ENCODE data around the gene ETS1. TPM values are rescaled to one million over a fixed set of nuclear protein-coding genes. Genes with fewer than 3 reads are reported as not detected.

Gene ETS1
- total RNA-seq, 1 experiment from 2014 or later = 29.9 TPM

DNA sequence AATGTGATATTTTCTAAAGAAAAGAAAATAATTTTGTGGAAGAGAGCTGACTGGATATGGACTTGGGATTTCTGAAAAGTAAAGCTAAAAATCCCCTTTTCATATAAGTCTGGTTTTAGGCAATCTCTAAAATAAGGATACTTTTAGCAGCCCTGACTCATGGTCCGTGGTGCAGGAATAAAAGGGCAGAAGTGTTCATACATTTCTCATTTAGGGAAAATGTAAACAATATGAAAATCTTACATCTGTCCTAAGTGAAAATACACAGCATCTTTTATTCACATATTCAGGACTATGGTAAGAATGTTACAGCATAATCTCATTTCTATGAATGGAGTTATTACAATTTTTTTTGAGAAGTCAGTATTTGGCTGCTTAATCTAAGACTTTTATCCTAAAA lies 735 bp upstream of the ETS1 start:
- Mint-ChIP-seq H3K36me3 (ENCODE audit: insufficient read depth in 1 of 3, low read depth in 3 of 3) (peaks cover 0 to 5% (median 2%) of the 10 kb centered on the region in 3 experiments; a peak in 5 of 7 replicates), H3K9me3 (peaks cover 0 to 4% of the 10 kb centered on the region in 2 experiments; a peak in 2 of 5 replicates), H3K27me3 (ENCODE audit: low read depth) (peaks cover 7% of the 10 kb centered on the region), H3K4me1 (peaks cover 62 to 66% of the 10 kb centered on the region in 2 experiments), H3K27ac (no peak overlapping the region), H3K4me3 (no peak overlapping the region)
- no peak overlapping the region for H3K9ac ChIP-seq (ENCODE audit: extremely low read depth, insufficient read length, low read length)
- H3K18ac ChIP-seq (ENCODE audit: insufficient read length, low read depth, low read length) = no peak overlapping the region
- H2BK15ac ChIP-seq (ENCODE audit: low read depth, low read length) = no peak overlapping the region
- no peak overlapping the region for H3K14ac ChIP-seq (ENCODE audit: insufficient read depth, low read length)
- no peaks in the 10 kb centered on the region for H3K79me1 ChIP-seq (ENCODE audit: insufficient read depth, low read depth, low read length, poor library complexity, severe bottlenecking)
- H4K91ac ChIP-seq (ENCODE audit: insufficient read length, low read depth, low read length) = no peak overlapping the region
- no peak overlapping the region for H4K5ac ChIP-seq (ENCODE audit: insufficient read length, low read depth, low read length)
- no peak overlapping the region for H3K4ac ChIP-seq (ENCODE audit: low read depth, low read length)
- no peak overlapping the region for H2BK5ac ChIP-seq (ENCODE audit: insufficient read length, low read length)
- peaks cover 9% of the 10 kb centered on the region for H3K23me2 ChIP-seq (ENCODE audit: insufficient read length, low read depth, low read length, poor library complexity, severe bottlenecking)
- H2AK5ac ChIP-seq (ENCODE audit: insufficient read length, low read length) = no peak overlapping the region
- H3K56ac ChIP-seq (ENCODE audit: insufficient read length, low read depth, low read length) = no peak overlapping the region
- no peak overlapping the region for H2AFZ ChIP-seq (ENCODE audit: low read length)
- H3K79me2 ChIP-seq (ENCODE audit: insufficient read depth, low read length) = peaks cover 2% of the 10 kb centered on the region; the same call in 1 of the 2 replicates
- no peak overlapping the region for H3K23ac ChIP-seq (ENCODE audit: insufficient read length, low read depth, low read length)
- H4K20me1 ChIP-seq (ENCODE audit: control insufficient read depth, insufficient read depth, insufficient read length) = no peaks in the 10 kb centered on the region
- no peak overlapping the region for H3T11ph ChIP-seq (ENCODE audit: low read length)
- H2BK20ac ChIP-seq (ENCODE audit: low read depth, low read length, poor library complexity, severe bottlenecking) = no peak overlapping the region
- WGBS (ENCODE audit: extremely low coverage, insufficient read length, low lambda C conversion rate) = no CpG with 5 or more reads among the region's 1 CpG
- H3K4me1 ChIP-seq (ENCODE audit: insufficient read depth, low read length) = peaks cover 16% of the 10 kb centered on the region; the same call in 1 of the 2 replicates
- TF ChIP-seq, protein P1, sequence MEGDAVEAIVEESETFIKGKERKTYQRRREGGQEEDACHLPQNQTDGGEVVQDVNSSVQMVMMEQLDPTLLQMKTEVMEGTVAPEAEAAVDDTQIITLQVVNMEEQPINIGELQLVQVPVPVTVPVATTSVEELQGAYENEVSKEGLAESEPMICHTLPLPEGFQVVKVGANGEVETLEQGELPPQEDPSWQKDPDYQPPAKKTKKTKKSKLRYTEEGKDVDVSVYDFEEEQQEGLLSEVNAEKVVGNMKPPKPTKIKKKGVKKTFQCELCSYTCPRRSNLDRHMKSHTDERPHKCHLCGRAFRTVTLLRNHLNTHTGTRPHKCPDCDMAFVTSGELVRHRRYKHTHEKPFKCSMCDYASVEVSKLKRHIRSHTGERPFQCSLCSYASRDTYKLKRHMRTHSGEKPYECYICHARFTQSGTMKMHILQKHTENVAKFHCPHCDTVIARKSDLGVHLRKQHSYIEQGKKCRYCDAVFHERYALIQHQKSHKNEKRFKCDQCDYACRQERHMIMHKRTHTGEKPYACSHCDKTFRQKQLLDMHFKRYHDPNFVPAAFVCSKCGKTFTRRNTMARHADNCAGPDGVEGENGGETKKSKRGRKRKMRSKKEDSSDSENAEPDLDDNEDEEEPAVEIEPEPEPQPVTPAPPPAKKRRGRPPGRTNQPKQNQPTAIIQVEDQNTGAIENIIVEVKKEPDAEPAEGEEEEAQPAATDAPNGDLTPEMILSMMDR (conservative IDR thresholded peaks at IDR 0.05) = no peak
- H2BK12ac ChIP-seq (ENCODE audit: insufficient read length, low read depth, low read length) = no peak overlapping the region
- H2BK120ac ChIP-seq (ENCODE audit: low read depth, low read length, poor library complexity, severe bottlenecking) = no peak overlapping the region
- no peaks in the 10 kb centered on the region for H3K27me3 ChIP-seq (ENCODE audit: insufficient read depth, low read length)
- H4K8ac ChIP-seq (replicated peaks; ENCODE audit: insufficient read length, low read depth, low read length) = no peak overlapping the region
- H3K9me3 ChIP-seq (ENCODE audit: control insufficient read depth, low read depth, low read length) = no peaks in the 10 kb centered on the region
- H3K4me2 ChIP-seq (ENCODE audit: insufficient read depth, insufficient read length, low read length) = no peak overlapping the region
- no peak overlapping the region for H3K27ac ChIP-seq (ENCODE audit: insufficient read length, low read depth, low read length)
- DNase-seq = no peak

Measured in H9 (cell line).